Ectodermal cell (in vitro differentiated cells): ENCODE data around the gene FBXO36.
"Not testable (repeated sequence)": the region's sequence is repeated elsewhere in the genome, so short reads cannot be mapped to it uniquely, and the experiment has no call there.

Experiments
- H3K27ac ChIP-seq: 2 replicates; pipeline ENCODE4 v1.7.0; 2013; ENCODE audit warnings: mild to moderate bottlenecking, low read depth, low read length; ENCODE audit not compliant: insufficient read depth, poor library complexity, severe bottlenecking
- H3K27me3 ChIP-seq: 2 replicates; pipeline ENCODE4 v1.7.0; 2013; ENCODE audit warnings: mild to moderate bottlenecking, low read length; ENCODE audit not compliant: insufficient read depth, control insufficient read depth, poor library complexity, severe bottlenecking
- H3K36me3 ChIP-seq: one replicate; pipeline ENCODE4 v1.7.0; 2013; ENCODE audit warnings: low read length; ENCODE audit not compliant: control insufficient read depth, insufficient read depth
- H3K4me1 ChIP-seq: one replicate; pipeline ENCODE4 v1.7.0; 2013; ENCODE audit warnings: low read length; ENCODE audit not compliant: control insufficient read depth, insufficient read depth
- H3K4me3 ChIP-seq: 2 replicates; pipeline ENCODE4 v1.7.0; 2013; ENCODE audit warnings: low read depth, low read length, control low read depth; ENCODE audit not compliant: insufficient read depth
- H3K9me3 ChIP-seq: 2 replicates; pipeline ENCODE4 v1.7.0; 2013; ENCODE audit warnings: mild to moderate bottlenecking, low read length, moderate library complexity; ENCODE audit not compliant: control insufficient read depth
- WGBS, 2 experiments: methylation state at CpG; one replicate each; pipeline ENCODE4 v1.1.7; 2013; ENCODE audit warnings: missing lambda C conversion rate in 2 of 2; 5-methylcytosine and 5-hydroxymethylcytosine counted together

FBXO36 gene

GRCh38 chr2:229963596-229963995 is 41.3 kb downstream of the FBXO36 start:
- not testable (repeated sequence) for H3K4me3 ChIP-seq, H3K9me3 ChIP-seq, H3K36me3 ChIP-seq, H3K27ac ChIP-seq, H3K27me3 ChIP-seq, H3K4me1 ChIP-seq
- WGBS, 2 experiments: 90 to 94% methylated on average over 9 of the region's 9 CpGs

GRCh38 chr2:229969921-229970320 is 47.6 kb downstream of the FBXO36 start:
- Histone ChIP-seq H3K27me3 (no peaks in the 10 kb centered on the region), H3K4me1 (no peaks in the 10 kb centered on the region), H3K4me3 (no peak overlapping the region), H3K9me3 (no peaks in the 10 kb centered on the region), H3K36me3 (no peaks in the 10 kb centered on the region), H3K27ac (no peak overlapping the region)
- WGBS, 2 experiments: 86 to 91% methylated on average over 3 of the region's 3 CpGs

DNA sequence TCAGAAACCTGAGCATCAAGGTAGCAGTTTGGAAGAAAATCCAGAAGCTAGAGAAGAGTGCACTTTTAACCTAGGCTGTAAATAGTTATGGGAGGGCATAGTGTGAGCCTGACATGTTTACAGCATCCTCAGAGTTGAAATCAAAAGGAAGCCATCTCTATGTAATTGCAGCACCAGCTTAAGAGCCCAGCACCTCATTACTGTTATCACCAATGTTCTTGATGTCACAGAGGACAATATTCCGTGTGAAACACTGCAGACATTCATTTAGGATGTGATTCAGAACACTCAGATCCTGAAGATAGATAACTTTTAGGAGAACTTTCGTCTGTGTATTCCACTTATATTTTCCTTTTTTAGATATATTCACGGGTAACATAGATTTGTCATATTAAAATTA is 48.1 kb downstream of the FBXO36 start:
- 81 to 88% methylated on average over 1 of the region's 3 CpGs for WGBS, 2 experiments

DNA sequence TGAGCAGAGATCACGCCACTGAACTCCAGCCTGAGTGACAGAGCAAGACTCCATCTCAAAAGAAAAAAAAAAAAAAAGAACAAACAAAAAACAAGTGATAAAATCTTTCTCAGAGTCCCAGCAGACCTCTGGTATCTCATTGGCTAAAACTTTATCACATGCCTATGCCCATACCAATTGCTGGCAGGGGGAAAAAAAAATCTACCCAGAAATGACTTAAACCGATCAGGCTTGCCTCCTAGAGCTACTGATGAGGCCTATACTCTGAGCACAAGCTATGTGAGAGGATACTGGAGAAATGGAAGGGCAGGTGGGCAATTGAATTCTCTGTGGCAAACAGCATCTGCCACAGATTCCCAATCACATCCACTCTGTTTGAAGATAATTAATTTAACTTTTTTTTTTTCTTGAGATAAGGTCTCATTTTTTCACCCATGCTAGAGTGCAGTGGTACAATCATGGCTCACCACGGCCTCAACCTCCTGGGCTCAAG is 49.0 kb downstream of the FBXO36 start:
- H3K27ac ChIP-seq: no peak overlapping the region
- H3K36me3 ChIP-seq: no peaks in the 10 kb centered on the region
- H3K4me1 ChIP-seq: no peaks in the 10 kb centered on the region
- no peaks in the 10 kb centered on the region for H3K9me3 ChIP-seq
- H3K4me3 ChIP-seq: no peak overlapping the region
- WGBS, 2 experiments: 88 to 93% methylated on average over 2 to 3 of the region's 3 CpGs
- H3K27me3 ChIP-seq: no peaks in the 10 kb centered on the region

More for the DNA sequence above, 48.1 kb downstream of the FBXO36 start:
- Histone ChIP-seq H3K27ac (no peak overlapping the region), H3K9me3 (no peaks in the 10 kb centered on the region), H3K4me1 (no peaks in the 10 kb centered on the region), H3K36me3 (no peaks in the 10 kb centered on the region), H3K27me3 (no peaks in the 10 kb centered on the region), H3K4me3 (no peak overlapping the region)

GRCh38 chr2:229974266-229974665 is 52.0 kb downstream of the FBXO36 start:
- Histone ChIP-seq H3K36me3 (no peaks in the 10 kb centered on the region), H3K9me3 (no peaks in the 10 kb centered on the region), H3K4me1 (no peaks in the 10 kb centered on the region), H3K27me3 (no peaks in the 10 kb centered on the region), H3K27ac (no peak overlapping the region), H3K4me3 (no peak overlapping the region)
- WGBS, 2 experiments: 92 to 94% methylated on average over 6 of the region's 6 CpGs

GRCh38 chr2:229980431-229981184 is 58.3 kb downstream of the FBXO36 start:
- Histone ChIP-seq H3K4me1 (peaks cover 4% of the 10 kb centered on the region), H3K4me3 (no peak overlapping the region), H3K27me3 (no peaks in the 10 kb centered on the region), H3K36me3 (no peaks in the 10 kb centered on the region), H3K27ac (no peak overlapping the region), H3K9me3 (no peaks in the 10 kb centered on the region)
- WGBS, 2 experiments: 73 to 76% methylated on average over 7 of the region's 7 CpGs

GRCh38 chr2:229993236-229993635 is 70.9 kb downstream of the FBXO36 start:
- Histone ChIP-seq H3K9me3 (no peaks in the 10 kb centered on the region), H3K4me3 (no peak overlapping the region), H3K4me1 (no peaks in the 10 kb centered on the region), H3K27me3 (no peaks in the 10 kb centered on the region), H3K36me3 (no peaks in the 10 kb centered on the region), H3K27ac (no peak overlapping the region)
- WGBS, 2 experiments: 83 to 95% methylated on average over 5 to 6 of the region's 6 CpGs

- Histone ChIP-seq H3K27me3 (no peaks in the 10 kb centered on the region), H3K9me3 (no peaks in the 10 kb centered on the region), H3K4me3 (no peak overlapping the region), H3K36me3 (no peaks in the 10 kb centered on the region), H3K27ac (no peak overlapping the region), H3K4me1 (no peaks in the 10 kb centered on the region)
- 93 to 95% methylated on average over 4 of the region's 4 CpGs for WGBS, 2 experiments
Measured at GRCh38 chr2:229996320-229996719, 74.0 kb downstream of the FBXO36 start.

DNA sequence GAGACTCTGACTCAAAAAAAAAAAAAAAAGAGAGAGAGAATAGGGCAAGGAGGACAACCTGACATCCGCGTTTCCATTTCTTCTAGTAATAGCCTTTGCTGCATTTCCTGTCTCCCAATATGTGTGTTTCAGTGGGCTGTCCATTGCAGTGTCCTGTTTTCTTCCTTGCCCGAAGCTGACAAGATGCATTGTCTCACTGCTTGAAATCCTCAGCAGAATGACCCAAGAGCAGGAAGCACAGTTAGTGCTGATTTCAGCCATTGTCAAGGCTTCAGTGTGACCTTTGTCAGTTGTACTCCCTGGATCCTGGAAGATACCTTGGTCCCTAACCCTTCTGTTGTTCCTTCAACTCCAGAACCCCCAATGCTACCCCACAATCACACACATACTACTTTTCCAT is 75.3 kb downstream of the FBXO36 start:
- Histone ChIP-seq H3K36me3 (no peaks in the 10 kb centered on the region), H3K4me3 (no peak overlapping the region), H3K27ac (no peak overlapping the region), H3K9me3 (no peaks in the 10 kb centered on the region), H3K4me1 (no peaks in the 10 kb centered on the region), H3K27me3 (no peaks in the 10 kb centered on the region)
- 88 to 92% methylated on average over 3 of the region's 3 CpGs for WGBS, 2 experiments

GRCh38 chr2:230000118-230000841 is 78.0 kb downstream of the FBXO36 start:
- Histone ChIP-seq H3K27ac (no peak overlapping the region), H3K4me3 (no peak overlapping the region), H3K4me1 (no peaks in the 10 kb centered on the region), H3K9me3 (no peaks in the 10 kb centered on the region), H3K36me3 (no peaks in the 10 kb centered on the region), H3K27me3 (no peaks in the 10 kb centered on the region)
- 95 to 96% methylated on average over 6 of the region's 6 CpGs for WGBS, 2 experiments
